CD4-positive, alpha-beta T cell treated with Interferon gamma for 1 hour (primary cell): ENCODE data around the gene EGLN1.

ENCODE experiments used
- DNase-seq: peaks from one replicate; pipeline ENCODE4 v3.0.0-alpha.2; 2020

Gene EGLN1

GRCh38 chr1:231420959-231421545, 1.0 kb downstream of the EGLN1 start:
- DNase-seq: peak; percentile 16

GRCh38 chr1:231420299-231420958, 1.7 kb downstream of the EGLN1 start:
- no peak for DNase-seq

- no peak for DNase-seq
Measured at GRCh38 chr1:231419738-231420298, 2.3 kb downstream of the EGLN1 start.

GRCh38 chr1:231419147-231419546, 2.9 kb downstream of the EGLN1 start:
- DNase-seq: no peak

- DNase-seq: no peak
Measured at GRCh38 chr1:231418741-231419107, 3.4 kb downstream of the EGLN1 start.

- DNase-seq: no peak
Measured at GRCh38 chr1:231418101-231418740, 3.9 kb downstream of the EGLN1 start.

GRCh38 chr1:231417513-231417912, 4.6 kb downstream of the EGLN1 start:
- DNase-seq: no peak

- DNase-seq: no peak
Measured at GRCh38 chr1:231416901-231417300, 5.2 kb downstream of the EGLN1 start.

- no peak for DNase-seq
Measured at GRCh38 chr1:231415018-231415583, 7.0 kb downstream of the EGLN1 start.

- DNase-seq: no peak
Measured at GRCh38 chr1:231414260-231415016, 7.6 kb downstream of the EGLN1 start.

GRCh38 chr1:231413749-231414082, 8.4 kb downstream of the EGLN1 start:
- no peak for DNase-seq

- no peak for DNase-seq
Measured at GRCh38 chr1:231411036-231411531, 11.0 kb downstream of the EGLN1 start.

GRCh38 chr1:231410036-231410612, 12.0 kb downstream of the EGLN1 start:
- no peak for DNase-seq

GRCh38 chr1:231408528-231409094, 13.5 kb downstream of the EGLN1 start:
- no peak for DNase-seq

- no peak for DNase-seq
Measured at GRCh38 chr1:231407547-231408396, 14.3 kb downstream of the EGLN1 start.

GRCh38 chr1:231407049-231407448, 15.0 kb downstream of the EGLN1 start:
- DNase-seq: no peak

- DNase-seq: no peak
Measured at GRCh38 chr1:231404318-231404717, 17.8 kb downstream of the EGLN1 start.

- no peak for DNase-seq
Measured at GRCh38 chr1:231401478-231401877, 20.6 kb downstream of the EGLN1 start.

- DNase-seq: no peak
Measured at GRCh38 chr1:231397886-231398671, 24.0 kb downstream of the EGLN1 start.

GRCh38 chr1:231396643-231397042, 25.4 kb downstream of the EGLN1 start:
- DNase-seq: no peak
